GM23248 (cell line): ENCODE data around the gene HSP90B1. TPM values are rescaled to one million over a fixed set of nuclear protein-coding genes. Genes with fewer than 3 reads are reported as not detected.

Source experiments
- DNase-seq: peaks from one replicate; pipeline ENCODE4 v3.0.0-alpha.2; 2015
- H2AFZ ChIP-seq: fragments of 200-600 bp; sonication (generic); 2 replicates; pipeline ENCODE4 v1.6.1; 2016; ENCODE audit warnings: antibody characterized with exemption
- H3F3A ChIP-seq: fragments of 200-600 bp; sonication (generic); 2 replicates; pipeline ENCODE4 v1.6.1; 2016; ENCODE audit warnings: mild to moderate bottlenecking, antibody characterized with exemption, mixed run types; ENCODE audit not compliant: insufficient read depth
- H3K27ac ChIP-seq: fragments of 200-600 bp; sonication (generic); 2 replicates; pipeline ENCODE4 v1.5.1; 2016; ENCODE audit warnings: mild to moderate bottlenecking
- H3K27me3 ChIP-seq: fragments of 200-600 bp; sonication (generic); replicated peaks from 2 replicates; pipeline ENCODE4 v1.6.1; 2016; ENCODE audit warnings: mild to moderate bottlenecking; ENCODE audit not compliant: insufficient read depth
- H3K36me3 ChIP-seq: fragments of 200-600 bp; sonication (generic); 2 replicates; pipeline ENCODE4 v1.6.1; 2016; ENCODE audit warnings: low read depth, mild to moderate bottlenecking
- H3K4me1 ChIP-seq: fragments of 200-600 bp; sonication (generic); 2 replicates; pipeline ENCODE4 v1.6.1; 2016; ENCODE audit warnings: mild to moderate bottlenecking; ENCODE audit not compliant: insufficient read depth
- H3K4me2 ChIP-seq: fragments of 200-600 bp; sonication (generic); one replicate; pipeline ENCODE4 v1.6.1; 2016; ENCODE audit warnings: mild to moderate bottlenecking; ENCODE audit not compliant: unreplicated experiment
- H3K4me3 ChIP-seq: fragments of 200-600 bp; sonication (generic); 2 replicates; pipeline ENCODE4 v1.5.1; 2016; ENCODE audit warnings: mild to moderate bottlenecking
- H3K79me2 ChIP-seq: fragments of 200-600 bp; sonication (generic); 2 replicates; pipeline ENCODE4 v1.6.1; 2016; ENCODE audit warnings: mild to moderate bottlenecking; ENCODE audit not compliant: insufficient read depth
- H3K9ac ChIP-seq: fragments of 200-600 bp; sonication (generic); 2 replicates; pipeline ENCODE4 v1.6.1; 2016; ENCODE audit warnings: mild to moderate bottlenecking
- H3K9me2 ChIP-seq: fragments of 200-600 bp; sonication (generic); 2 replicates; pipeline ENCODE4 v1.6.1; 2016; ENCODE audit warnings: mixed run types, mild to moderate bottlenecking, moderate library complexity; ENCODE audit not compliant: insufficient read depth
- H3K9me3 ChIP-seq: fragments of 200-600 bp; sonication (generic); one replicate; pipeline ENCODE4 v1.6.1; 2017; ENCODE audit warnings: low read depth
- H4K20me1 ChIP-seq: fragments of 200-600 bp; sonication (generic); 2 replicates; pipeline ENCODE4 v1.6.0; 2016; ENCODE audit not compliant: insufficient read depth
- EZH2 ChIP-seq: fragments of 200-600 bp; sonication (generic); IDR thresholded peaks from 2 replicates; pipeline ENCODE4 v1.6.1; 2018; ENCODE audit warnings: antibody characterized with exemption, mild to moderate bottlenecking; ENCODE audit not compliant: insufficient read depth, poor library complexity, severe bottlenecking
- EZH2phosphoT487 ChIP-seq: fragments of 200-600 bp; sonication (generic); IDR thresholded peaks from 2 replicates; pipeline ENCODE4 v1.6.1; 2018; ENCODE audit warnings: antibody characterized with exemption, moderate library complexity, mild to moderate bottlenecking, low read depth; ENCODE audit not compliant: insufficient read depth
- WGBS, 2 experiments: methylation state at CpG; one replicate each; pipeline ENCODE4 v1.1.6; 2015 to 2017; ENCODE audit warnings: low lambda C conversion rate in 2 of 2, low coverage in 1 of 2; ENCODE audit errors: missing lambda C conversion rate in 2 of 2; 5-methylcytosine and 5-hydroxymethylcytosine counted together
- in situ Hi-C: fragments of 300-500 bp; cut with MboI; formaldehyde crosslinking; loops from 2 replicates; pipeline ENCODE4 v1.15.0; 2020
- polyA plus RNA-seq: library from polyadenylated mRNA; unstranded; fragments of >200 nt; fragmentation: Nextera tagmentation; extraction: Ambion mirVana; gene quantifications from 2 replicates; pipeline ENCODE4 v1.2.1, GENCODE V29; 2016
- total RNA-seq: library from RNA; depleted of rRNA; stranded (reverse); fragments of >200 nt; shearing (Covaris generic); gene quantifications from 2 replicates; pipeline ENCODE4 v1.2.3, GENCODE V29; 2014

HSP90B1 gene
- total and polyA plus RNA-seq, 2 experiments from 2014 or later = 555 to 969 TPM

DNA sequence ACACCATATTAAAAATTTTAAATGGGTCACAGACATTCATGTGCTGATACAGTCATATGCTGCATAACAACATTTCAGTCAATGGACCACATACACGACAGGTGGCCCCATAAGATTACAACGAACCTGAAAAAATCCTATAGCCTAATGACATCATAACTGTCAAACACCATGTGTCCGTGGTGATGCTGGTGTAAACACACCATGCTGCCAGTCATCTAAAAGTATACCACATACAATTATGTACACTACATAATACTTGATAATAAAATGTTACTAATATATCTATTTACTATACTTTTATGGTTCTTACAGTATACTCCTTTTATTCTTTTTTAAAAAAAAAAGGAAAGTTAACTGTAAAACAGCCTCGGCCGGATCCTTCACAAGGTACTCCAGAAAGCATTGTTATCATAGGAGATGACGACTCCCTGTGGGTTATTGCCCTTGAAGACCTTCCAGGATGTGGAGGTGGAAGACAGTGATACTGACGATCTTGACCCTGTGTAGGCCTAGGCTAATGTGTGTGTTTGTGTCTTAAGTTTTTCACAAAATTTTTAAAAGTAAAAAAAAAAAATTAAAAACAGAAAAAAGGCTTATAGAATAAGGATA, 30.5 kb downstream of the HSP90B1 start:
- Histone ChIP-seq H3K36me3 (no peaks in the 10 kb centered on the region), H3K4me3 (no peak overlapping the region), H3K9ac (no peak overlapping the region), H3K27me3 (no peaks in the 10 kb centered on the region), H3K9me3 (no peaks in the 10 kb centered on the region), H3F3A (peaks cover 22% of the 10 kb centered on the region), H3K4me2 (no peak overlapping the region), H3K79me2 (peaks cover 44% of the 10 kb centered on the region), H2AFZ (no peak overlapping the region), H4K20me1 (no peaks in the 10 kb centered on the region), H3K4me1 (peaks cover 13% of the 10 kb centered on the region), H3K9me2 (no peaks in the 10 kb centered on the region), H3K27ac (no peak overlapping the region)
- TF ChIP-seq EZH2 (no peak), EZH2phosphoT487 (no peak)
- in situ Hi-C loops = no loop called here
- no peak for DNase-seq
- WGBS, 2 experiments = 80 to 81% methylated on average over 7 of the region's 7 CpGs

- H4K20me1 ChIP-seq = no peaks in the 10 kb centered on the region
- TF ChIP-seq EZH2 (no peak), EZH2phosphoT487 (no peak)
- no peak overlapping the region for H2AFZ ChIP-seq
- no peaks in the 10 kb centered on the region for H3K27me3 ChIP-seq
- H3K9me3 ChIP-seq = no peaks in the 10 kb centered on the region
- no peak overlapping the region for H3K4me3 ChIP-seq
- H3K36me3 ChIP-seq = no peaks in the 10 kb centered on the region
- WGBS, 2 experiments = 0 to 9% methylated on average over 1 of the region's 1 CpG
- H3F3A ChIP-seq = peaks cover 31% of the 10 kb centered on the region
- no peak overlapping the region for H3K27ac ChIP-seq
- in situ Hi-C loops = no loop called here
- no peak overlapping the region for H3K4me2 ChIP-seq
- DNase-seq = no peak
- H3K9me2 ChIP-seq = no peaks in the 10 kb centered on the region
- no peak overlapping the region for H3K9ac ChIP-seq
- H3K79me2 ChIP-seq = peaks cover 51% of the 10 kb centered on the region
- H3K4me1 ChIP-seq = peaks cover 18% of the 10 kb centered on the region
These were observed 32.3 kb downstream of the HSP90B1 start for GRCh38 chr12:103962493-103962892.

DNA sequence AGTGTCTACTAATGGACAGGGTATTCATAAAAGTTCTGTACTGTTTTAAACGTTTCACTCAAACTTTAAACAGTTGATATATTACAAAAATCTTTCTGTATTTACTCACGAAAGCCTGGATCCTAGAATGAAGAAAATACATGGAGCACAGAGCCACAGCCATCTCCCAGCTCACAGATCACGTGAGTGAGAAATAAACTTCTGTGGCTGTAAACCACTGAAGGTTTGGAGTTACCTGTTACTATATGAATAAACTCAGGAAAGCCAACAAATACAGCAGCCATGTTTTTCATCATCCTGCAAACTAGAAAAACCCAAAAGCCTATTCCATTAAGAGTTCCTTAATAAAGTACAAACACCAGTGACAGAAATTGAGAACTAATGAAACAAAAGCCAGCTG, 34.6 kb downstream of the HSP90B1 start:
- in situ Hi-C loops = no loop called here

DNA sequence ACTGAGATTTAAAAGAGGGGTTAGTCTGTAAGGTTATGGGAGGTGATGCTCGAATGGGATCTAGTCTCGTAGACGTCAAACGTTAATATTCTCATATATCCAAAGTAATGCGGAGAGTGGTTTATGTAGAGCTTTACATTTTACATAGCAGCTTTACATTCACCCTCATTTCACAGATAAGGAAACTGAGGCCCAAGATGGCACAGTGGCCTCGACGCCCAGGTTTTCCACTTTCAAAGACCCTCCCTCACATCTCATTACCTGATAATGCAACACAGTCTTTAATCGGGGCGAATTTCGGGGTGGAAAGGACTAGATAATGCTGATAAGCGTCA, 35.0 kb downstream of the HSP90B1 start:
- Histone ChIP-seq H3K9ac (peak overlapping the region; percentile 99), H3K9me3 (no peaks in the 10 kb centered on the region), H3K79me2 (peaks cover 78% of the 10 kb centered on the region), H3K4me2 (peak overlapping the region; percentile 98), H2AFZ (peak overlapping the region; percentile 97), H3K4me3 (peak overlapping the region; percentile 99), H3K4me1 (peaks cover 41% of the 10 kb centered on the region), H4K20me1 (no peaks in the 10 kb centered on the region), H3K27me3 (no peaks in the 10 kb centered on the region), H3K36me3 (no peaks in the 10 kb centered on the region), H3K9me2 (no peaks in the 10 kb centered on the region), H3F3A (peaks cover 33% of the 10 kb centered on the region), H3K27ac (peak overlapping the region; percentile 92)
- in situ Hi-C loops = no loop called here
- peak; percentile 28 for DNase-seq
- WGBS, 2 experiments = 1 to 2% methylated on average over 11 of the region's 11 CpGs
- TF ChIP-seq EZH2 = no peak
- no peak for TF ChIP-seq EZH2phosphoT487

More for the DNA sequence above, 34.6 kb downstream of the HSP90B1 start:
- Histone ChIP-seq H3F3A (peaks cover 28% of the 10 kb centered on the region), H4K20me1 (no peaks in the 10 kb centered on the region), H3K79me2 (peaks cover 74% of the 10 kb centered on the region), H3K4me2 (peak overlapping the region; percentile 98), H3K9me2 (no peaks in the 10 kb centered on the region), H3K9me3 (no peaks in the 10 kb centered on the region), H3K27ac (peak overlapping the region; percentile 92), H3K4me3 (peak overlapping the region; percentile 99), H2AFZ (peak overlapping the region; percentile 97), H3K36me3 (no peaks in the 10 kb centered on the region), H3K27me3 (no peaks in the 10 kb centered on the region), H3K9ac (peak overlapping the region; percentile 99), H3K4me1 (peaks cover 37% of the 10 kb centered on the region)
- 1 to 2% methylated on average over 3 of the region's 3 CpGs for WGBS, 2 experiments
- TF ChIP-seq EZH2 (no peak), EZH2phosphoT487 (no peak)
- DNase-seq = peak; percentile 43
